HepG2 (cell line): Measurements from ENCODE around the gene AP5B1. TPM values are rescaled to one million over a fixed set of nuclear protein-coding genes. Genes with fewer than 3 reads are reported as not detected.

ENCODE experiments used
- ATAC-seq: fragments of 200-7000 bp; cut with Tn5 transposase; 3 replicates; pipeline ENCODE4 v1.9.1; 2020; ENCODE audit warnings: mild to moderate bottlenecking, moderate library complexity
- Bru-seq: library from RNA; stranded (reverse); fragments of 400-500 nt; gene quantifications from one replicate; lab custom pipeline; 2021; lab: Mats Ljungman, UMichigan
- BruChase-seq, 2 experiments: library from RNA; stranded (reverse); fragments of 400-500 nt; gene quantifications; one replicate each; lab custom pipeline; 2021; lab: Mats Ljungman, UMichigan
- BruUV-seq: library from RNA; stranded (reverse); fragments of 400-500 nt; replicated peaks from 2 replicates; lab custom pipeline; 2021; lab: Mats Ljungman, UMichigan
- CTCF ChIA-PET: fragments of 300-600 bp; formaldehyde crosslinking; extraction: SDS; loops from one replicate; lab custom pipeline; 2021; ENCODE audit warnings: low total read pairs, inconsistent platforms, low intra/inter-chr PET ratio; lab: Yijun Ruan, JAX
- POLR2A ChIA-PET: fragments of 350-600 bp; sonication (Branson Sonifier 250); formaldehyde crosslinking; loops from one replicate; lab custom pipeline; 2020; ENCODE audit warnings: antibody characterized with exemption, inconsistent platforms; lab: Yijun Ruan, JAX
- DNase-seq: peaks from one replicate; pipeline ENCODE4 v3.0.0-alpha.2; 2015; ENCODE audit warnings: low spot score
- FAIRE-seq: peaks from 3 replicates; lab custom pipeline; 2011; peaks lifted over from hg19 to GRCh38; lab: Jason Lieb, UNC
- H2AFZ ChIP-seq: one replicate; pipeline ENCODE4 v1.6.1; 2011; ENCODE audit warnings: low read length, inconsistent platforms
- H3K27ac ChIP-seq: fragments of 300-600 bp; 3 replicates; pipeline ENCODE4 v1.8.0; 2011; ENCODE audit warnings: mixed run types, mild to moderate bottlenecking, mixed read lengths, low read length, inconsistent platforms; ENCODE audit not compliant: insufficient read depth; ENCODE audit errors: extremely low read length
- H3K27me3 ChIP-seq, 2 experiments: fragments of 200-600 bp in 1 of 2; 2 replicates in 1 of 2; 3 replicates in 1 of 2; pipeline versions ENCODE4 v1.6.0 to v1.8.0; 2011; ENCODE audit warnings: low read length in 2 of 2, mild to moderate bottlenecking in 2 of 2, moderate library complexity in 2 of 2, inconsistent platforms in 1 of 2; ENCODE audit not compliant: insufficient read depth in 2 of 2, control insufficient read depth in 1 of 2
- H3K36me3 ChIP-seq, 2 experiments: fragments of 200-600 bp in 1 of 2; replicated peaks in 1 of 2; 2 replicates in 1 of 2; 3 replicates in 1 of 2; pipeline versions ENCODE4 v1.5.1 to v1.8.0; 2011; ENCODE audit warnings: low read length in 2 of 2, inconsistent platforms in 1 of 2; ENCODE audit not compliant: insufficient read depth in 2 of 2, control insufficient read depth in 1 of 2
- H3K4me1 ChIP-seq: 2 replicates; pipeline ENCODE4 v1.5.1; 2012; ENCODE audit warnings: low read length, inconsistent platforms; ENCODE audit not compliant: insufficient read depth
- H3K4me2 ChIP-seq: 2 replicates; pipeline ENCODE4 v1.6.0; 2011; ENCODE audit warnings: low read depth, low read length, inconsistent platforms
- H3K4me3 ChIP-seq, 3 experiments: fragments of 200-600 bp in 1 of 3; sonication (generic), shearing (Covaris generic) in 1 of 3; replicated peaks in 1 of 3; 2 replicates each; pipeline ENCODE4 v1.5.1; 2011 to 2016; ENCODE audit warnings: low read length in 3 of 3, inconsistent platforms in 2 of 3, low read depth in 2 of 3, mild to moderate bottlenecking in 2 of 3, control low read depth in 1 of 3, mixed read lengths in 1 of 3; ENCODE audit not compliant: insufficient read depth in 1 of 3
- H3K79me2 ChIP-seq: one replicate; pipeline ENCODE4 v1.6.1; 2011; ENCODE audit warnings: low read length, inconsistent platforms; ENCODE audit not compliant: insufficient read depth
- H3K9ac ChIP-seq: 2 replicates; pipeline ENCODE4 v1.6.0; 2011; ENCODE audit warnings: mild to moderate bottlenecking, low read depth, low read length, inconsistent platforms; ENCODE audit not compliant: insufficient read depth
- H3K9me3 ChIP-seq: 2 replicates; pipeline ENCODE4 v1.5.1; 2012; ENCODE audit warnings: mild to moderate bottlenecking, low read length
- H4K20me1 ChIP-seq: 2 replicates; pipeline ENCODE4 v1.6.0; 2011; ENCODE audit warnings: inconsistent platforms, mild to moderate bottlenecking, low read length, moderate library complexity; ENCODE audit not compliant: insufficient read depth
- HIVEP1 ChIP-seq: sonication (generic); formaldehyde crosslinking; IDR thresholded peaks from 2 replicates; pipeline ENCODE4 v1.4.0; 2020; ENCODE audit warnings: mild to moderate bottlenecking, missing genetic modification reagents
- KDM2A ChIP-seq: sonication (generic); formaldehyde crosslinking; IDR thresholded peaks from 2 replicates; pipeline ENCODE4 v1.4.0; 2020; ENCODE audit warnings: low read depth, missing genetic modification reagents, borderline replicate concordance
- MXI1 ChIP-seq: IDR thresholded peaks from 3 replicates; pipeline ENCODE4 v1.6.1; 2012; ENCODE audit warnings: low read depth, low read length, inconsistent platforms, borderline replicate concordance
- SAP130 ChIP-seq: IDR thresholded peaks from 2 replicates; pipeline ENCODE4 v1.6.1; 2016; ENCODE audit warnings: low read depth
- TBX2 ChIP-seq: sonication (generic); formaldehyde crosslinking; IDR thresholded peaks from 2 replicates; pipeline ENCODE4 v1.5.0; 2020; ENCODE audit warnings: missing genetic modification reagents, mild to moderate bottlenecking, borderline replicate concordance
- ZFY ChIP-seq: sonication (generic); formaldehyde crosslinking; IDR thresholded peaks from 2 replicates; pipeline ENCODE4 v1.4.0; 2020; ENCODE audit warnings: missing genetic modification reagents
- ZMYM4 ChIP-seq: sonication (generic); formaldehyde crosslinking; IDR thresholded peaks from 2 replicates; pipeline ENCODE4 v1.8.1; 2023; ENCODE audit warnings: mild to moderate bottlenecking, missing genetic modification reagents
- ZNF430 ChIP-seq: sonication (generic); formaldehyde crosslinking; IDR thresholded peaks from 2 replicates; pipeline ENCODE4 v1.9.0; 2021; ENCODE audit warnings: mild to moderate bottlenecking, missing genetic modification reagents
- ZNF547 ChIP-seq: sonication (generic); formaldehyde crosslinking; IDR thresholded peaks from 2 replicates; pipeline ENCODE4 v1.5.1; 2020; ENCODE audit warnings: mild to moderate bottlenecking, missing genetic modification reagents
- WGBS: methylation state at CpG from one replicate; pipeline ENCODE4 v1.1.6; 2017; ENCODE audit warnings: low lambda C conversion rate; 5-methylcytosine and 5-hydroxymethylcytosine counted together
- in situ Hi-C: cut with HindIII; loops from 2 replicates; pipeline ENCODE4 v1.10.0; 2017; ENCODE audit warnings: low pct_unique_long_range_greater_than_20kb; ENCODE audit not compliant: extremely low pct_ligation_motif_present
- intact Hi-C: fragments of 100-400 bp; cut with micrococcal nuclease; formaldehyde crosslinking; loops from one replicate; pipeline ENCODE4 v1.10.0; 2022; ENCODE audit not compliant: unreplicated experiment
- long read RNA-seq, 2 experiments: library from RNA in 1 of 2; library from polyadenylated mRNA in 1 of 2; stranded (forward) in 1 of 2; unstranded in 1 of 2; transcript quantifications; one replicate each; pipeline ENCODE4 v2.0.0, GENCODE V29; 2019 to 2022
- polyA minus RNA-seq, 3 experiments: library from RNA; depleted of rRNA, polyadenylated mRNA; stranded (reverse); fragments of >200 nt; gene quantifications; 2 replicates each; pipeline ENCODE4 v1.2.3, GENCODE V29; 2011; ENCODE audit warnings: low replicate concordance in 1 of 3
- polyA plus RNA-seq, 8 experiments: library from polyadenylated mRNA; depleted of rRNA in 3 of 8; stranded (reverse) in 7 of 8; unstranded in 1 of 8; fragments of >200 nt; fragmentation: Illumina TruSeq in 4 of 8; extraction: Trizol in 4 of 8; gene quantifications; 2 replicates each; pipeline versions ENCODE4 v1.2.1 to v1.2.3, GENCODE V29; 2011 to 2016; ENCODE audit warnings: low read depth in 4 of 8, missing spikeins in 1 of 8, mixed read lengths in 1 of 8; ENCODE audit not compliant: insufficient read depth in 1 of 8
- total RNA-seq, 5 experiments: library from RNA; depleted of rRNA; stranded (reverse); fragments of >200 nt; fragmentation: Illumina TruSeq; extraction: Trizol; gene quantifications; 2 replicates each; pipeline ENCODE4 v1.2.3, GENCODE V29; 2016; ENCODE audit warnings: low read depth in 1 of 5
- TF ChIP-seq, protein P1 (sequence below): sonication (generic); formaldehyde crosslinking; IDR thresholded peaks from 2 replicates; pipeline ENCODE4 v1.8.0; 2022; ENCODE audit warnings: missing genetic modification reagents, mild to moderate bottlenecking, borderline replicate concordance
- TF ChIP-seq, protein P2 (sequence below): sonication (generic); formaldehyde crosslinking; IDR thresholded peaks from 2 replicates; pipeline ENCODE4 v1.4.0; 2020; ENCODE audit warnings: missing genetic modification reagents

The AP5B1 gene, protein sequence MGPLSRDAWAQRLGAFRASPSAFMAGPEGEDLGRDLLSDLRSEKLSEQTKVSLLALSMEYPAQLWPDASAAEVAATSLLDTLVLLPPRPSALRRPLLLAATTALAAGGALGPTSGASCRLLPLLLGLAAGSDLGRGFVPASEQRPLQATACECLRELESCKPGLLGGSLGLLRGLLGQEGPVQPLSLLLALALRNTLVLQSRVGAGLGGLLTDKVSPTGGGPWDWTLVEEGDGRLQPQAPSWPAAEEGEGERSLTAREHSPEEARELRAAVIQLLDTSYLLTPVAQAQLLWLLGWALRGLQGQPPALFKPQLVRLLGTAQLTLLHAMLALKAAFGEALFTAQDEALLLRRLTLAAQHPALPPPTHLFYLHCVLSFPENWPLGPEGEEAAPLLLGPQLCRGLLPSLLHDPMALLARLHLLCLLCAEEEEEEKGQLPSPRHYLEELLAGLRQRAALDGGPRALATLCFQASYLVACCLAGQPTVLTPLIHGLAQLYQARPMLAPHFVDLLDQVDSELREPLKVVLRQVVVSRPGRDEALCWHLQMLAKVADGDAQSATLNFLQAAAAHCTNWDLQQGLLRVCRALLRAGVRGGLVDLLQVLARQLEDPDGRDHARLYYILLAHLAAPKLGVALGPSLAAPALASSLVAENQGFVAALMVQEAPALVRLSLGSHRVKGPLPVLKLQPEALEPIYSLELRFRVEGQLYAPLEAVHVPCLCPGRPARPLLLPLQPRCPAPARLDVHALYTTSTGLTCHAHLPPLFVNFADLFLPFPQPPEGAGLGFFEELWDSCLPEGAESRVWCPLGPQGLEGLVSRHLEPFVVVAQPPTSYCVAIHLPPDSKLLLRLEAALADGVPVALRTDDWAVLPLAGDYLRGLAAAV
- 3.8 and 4.4 TPM in 2 replicates for total RNA-seq (2016; rRNA removed; fragmentation: Illumina TruSeq; extraction: Trizol)
- total RNA-seq (2016; cell fraction: cytosol; rRNA removed; fragmentation: Illumina TruSeq; extraction: Trizol; ENCODE audit: low read depth) = 0.44 and 0.61 TPM in 2 replicates
- 2.9 and 4.5 TPM in 2 replicates for total RNA-seq (2016; cell fraction: insoluble cytoplasmic fraction; rRNA removed; fragmentation: Illumina TruSeq; extraction: Trizol)
- 2.0 and 2.1 TPM in 2 replicates for total RNA-seq (2016; cell fraction: membrane; rRNA removed; fragmentation: Illumina TruSeq; extraction: Trizol)
- 2.9 and 3.7 TPM in 2 replicates for total RNA-seq (2016; cell fraction: nucleus; rRNA removed; fragmentation: Illumina TruSeq; extraction: Trizol)
- 1.7 and 2.8 TPM in 2 replicates for polyA plus RNA-seq (2011; rRNA removed)
- polyA plus RNA-seq (2011; cell fraction: cytosol; rRNA removed) = 1.6 and 2.5 TPM in 2 replicates
- 6.0 and 6.2 TPM in 2 replicates for polyA plus RNA-seq (2011; cell fraction: nucleus; rRNA removed)
- 1.2 and 2.4 TPM in 2 replicates for polyA plus RNA-seq (2012)
- polyA plus RNA-seq (2016; cell fraction: cytosol; fragmentation: Illumina TruSeq; extraction: Trizol; ENCODE audit: low read depth) = 0.25 and 0.27 TPM in 2 replicates
- polyA plus RNA-seq (2016; cell fraction: insoluble cytoplasmic fraction; fragmentation: Illumina TruSeq; extraction: Trizol; ENCODE audit: low read depth) = 2.6 and 2.7 TPM in 2 replicates
- polyA plus RNA-seq (2016; cell fraction: membrane; fragmentation: Illumina TruSeq; extraction: Trizol; ENCODE audit: low read depth) = 0.78 and 0.94 TPM in 2 replicates
- 4.3 and 4.6 TPM in 2 replicates for polyA plus RNA-seq (2016; cell fraction: nucleus; fragmentation: Illumina TruSeq; extraction: Trizol; ENCODE audit: insufficient read depth, low read depth)
- polyA minus RNA-seq (2011; rRNA and poly(A)+ RNA removed; ENCODE audit: low replicate concordance) = 9.8 and 22.8 TPM in 2 replicates
- 3.4 and 4.2 TPM in 2 replicates for polyA minus RNA-seq (2011; cell fraction: cytosol; rRNA and poly(A)+ RNA removed)
- polyA minus RNA-seq (2011; cell fraction: nucleus; rRNA and poly(A)+ RNA removed) = 4.9 and 5.1 TPM in 2 replicates
- Bru-seq, nascent RNA = percentile 56 among the genes with signal in this experiment
- percentile 59 among the genes with signal in this experiment for BruChase-seq, experiment 1, labeled RNA remaining after a 6-hour chase
- BruChase-seq, experiment 2, labeled RNA remaining after a 2-hour chase = percentile 68 among the genes with signal in this experiment
- long read RNA-seq, experiment 1, full-length matches to known transcripts = 2 of 5 reads
- long read RNA-seq, experiment 1, partial matches to known transcripts = 0 of 5 reads
- long read RNA-seq, experiment 1, other reads (novel, unspliced or antisense) = 3 of 5 reads
- long read RNA-seq, experiment 2, full-length matches to known transcripts = 20 of 41 reads
- long read RNA-seq, experiment 2, partial matches to known transcripts = 0 of 41 reads
- long read RNA-seq, experiment 2, other reads (novel, unspliced or antisense) = 21 of 41 reads

DNA sequence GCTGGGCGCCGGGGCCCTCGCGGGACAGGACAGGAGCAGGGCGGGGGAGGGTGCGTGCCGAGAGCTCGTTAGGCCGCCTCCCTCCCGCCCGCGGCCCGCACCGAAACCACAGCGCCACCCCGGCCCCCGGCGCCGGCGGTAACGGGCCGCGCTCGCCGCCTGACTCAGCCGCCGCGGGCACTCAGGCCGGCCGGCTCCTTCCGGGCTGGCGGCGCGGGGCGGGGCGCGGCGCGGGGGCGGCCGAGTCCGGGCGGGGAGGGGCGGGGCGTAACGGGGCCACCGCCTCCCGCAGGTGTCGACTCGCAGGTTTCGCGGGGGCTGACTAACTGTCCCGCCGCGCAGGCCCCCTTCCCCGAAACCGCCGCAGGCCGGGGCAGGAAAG lies at the start of gene AP5B1:
Gene AP5B1, minus strand, starts transcription at position 207 of the 382 bp plus-strand sequence. CDS start 385 bp downstream, outside the sequence.
- ChIA-PET POLR2A (interaction anchor here (1.2 to 3.4 kb wide), 4 partner anchors 36 to 78 kb away, joined by 3 to 13 read pairs (median 10); partner anchors contain the start of genes CFL1 and MUS81), CTCF (interaction anchor here (0.8 to 4.7 kb wide), 5 partner anchors 36 to 208 kb away, joined by 3 to 56 read pairs (median 8); partner anchors contain the start of genes FIBP and KAT5)
- peak within 1 kb of the TSS; percentile 95 for H3K4me2 ChIP-seq
- H3K27me3 ChIP-seq = peaks cover 3 to 36% of the 10 kb centered on the region in 2 experiments; a peak in 4 of 5 replicates
- intact Hi-C loops = loop anchor here (5.0 kb wide), 2 partner anchors 37 to 547 kb away; no protein-coding TSS in a partner anchor
- in situ Hi-C loops = loop anchor here (5.0 kb wide), 1 partner anchor 37 kb away; no protein-coding TSS in a partner anchor
- H3K9me3 ChIP-seq = no peaks in the 10 kb centered on the region
- ATAC-seq (peak; percentile 44), DNase-seq (peak; percentile 35), FAIRE-seq (no peak)
- peak within 1 kb of the TSS; percentile 61 for H3K27ac ChIP-seq
- BruUV-seq = no TSS peak
- no peaks in the 10 kb centered on the region for H3K79me2 ChIP-seq
- H3K4me3 ChIP-seq = peak within 1 kb of the TSS; percentile 59 to 92 (median 62)
- WGBS = no CpG with 5 or more reads among the region's 59 CpGs
- H3K9ac ChIP-seq = peak within 1 kb of the TSS; percentile 82
- no peaks in the 10 kb centered on the region for H3K36me3 ChIP-seq
- peaks cover 50% of the 10 kb centered on the region for H3K4me1 ChIP-seq
- H4K20me1 ChIP-seq = no peaks in the 10 kb centered on the region
- H2AFZ ChIP-seq = no peak within 1 kb of the TSS
- TF ChIP-seq HIVEP1 (CRISPR knock-in tag) (no peak), ZFY (CRISPR knock-in tag) (0 out of 2 replicates have a peak, but pooled peaks have one; percentile 45), KDM2A (CRISPR knock-in tag) (0 out of 2 replicates have a peak, but pooled peaks have one; percentile 11), ZMYM4 (CRISPR knock-in tag) (0 out of 2 replicates have a peak, but pooled peaks have one; percentile 3), MXI1 (0 out of 3 replicates have a peak, but pooled peaks have one; percentile 3), TBX2 (no peak), ZNF430 (0 out of 2 replicates have a peak, but pooled peaks have one; percentile 25), ZNF547 (CRISPR knock-in tag) (no peak), SAP130 (CRISPR knock-in tag) (0 out of 2 replicates have a peak, but pooled peaks have one; percentile 5)
- TF ChIP-seq, protein P1, sequence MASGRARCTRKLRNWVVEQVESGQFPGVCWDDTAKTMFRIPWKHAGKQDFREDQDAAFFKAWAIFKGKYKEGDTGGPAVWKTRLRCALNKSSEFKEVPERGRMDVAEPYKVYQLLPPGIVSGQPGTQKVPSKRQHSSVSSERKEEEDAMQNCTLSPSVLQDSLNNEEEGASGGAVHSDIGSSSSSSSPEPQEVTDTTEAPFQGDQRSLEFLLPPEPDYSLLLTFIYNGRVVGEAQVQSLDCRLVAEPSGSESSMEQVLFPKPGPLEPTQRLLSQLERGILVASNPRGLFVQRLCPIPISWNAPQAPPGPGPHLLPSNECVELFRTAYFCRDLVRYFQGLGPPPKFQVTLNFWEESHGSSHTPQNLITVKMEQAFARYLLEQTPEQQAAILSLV (CRISPR knock-in tag) = no peak
- TF ChIP-seq, protein P2, sequence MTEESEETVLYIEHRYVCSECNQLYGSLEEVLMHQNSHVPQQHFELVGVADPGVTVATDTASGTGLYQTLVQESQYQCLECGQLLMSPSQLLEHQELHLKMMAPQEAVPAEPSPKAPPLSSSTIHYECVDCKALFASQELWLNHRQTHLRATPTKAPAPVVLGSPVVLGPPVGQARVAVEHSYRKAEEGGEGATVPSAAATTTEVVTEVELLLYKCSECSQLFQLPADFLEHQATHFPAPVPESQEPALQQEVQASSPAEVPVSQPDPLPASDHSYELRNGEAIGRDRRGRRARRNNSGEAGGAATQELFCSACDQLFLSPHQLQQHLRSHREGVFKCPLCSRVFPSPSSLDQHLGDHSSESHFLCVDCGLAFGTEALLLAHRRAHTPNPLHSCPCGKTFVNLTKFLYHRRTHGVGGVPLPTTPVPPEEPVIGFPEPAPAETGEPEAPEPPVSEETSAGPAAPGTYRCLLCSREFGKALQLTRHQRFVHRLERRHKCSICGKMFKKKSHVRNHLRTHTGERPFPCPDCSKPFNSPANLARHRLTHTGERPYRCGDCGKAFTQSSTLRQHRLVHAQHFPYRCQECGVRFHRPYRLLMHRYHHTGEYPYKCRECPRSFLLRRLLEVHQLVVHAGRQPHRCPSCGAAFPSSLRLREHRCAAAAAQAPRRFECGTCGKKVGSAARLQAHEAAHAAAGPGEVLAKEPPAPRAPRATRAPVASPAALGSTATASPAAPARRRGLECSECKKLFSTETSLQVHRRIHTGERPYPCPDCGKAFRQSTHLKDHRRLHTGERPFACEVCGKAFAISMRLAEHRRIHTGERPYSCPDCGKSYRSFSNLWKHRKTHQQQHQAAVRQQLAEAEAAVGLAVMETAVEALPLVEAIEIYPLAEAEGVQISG = peak; percentile 59
